Right atrium auricular region (tissue), 2 donors: Measurements from ENCODE around the gene BASP1. TPM values are rescaled to one million over a fixed set of nuclear protein-coding genes. Genes with fewer than 3 reads are reported as not detected.

ENCODE experiments used
- DNase-seq: peaks from one replicate; pipeline ENCODE4 v3.0.0-alpha.2; 2019; ENCODE audit warnings: low spot score
- H3K27ac ChIP-seq, 2 donors: fragments of 200-600 bp; sonication (generic); 1 replicate in 1 of 2; 2 replicates in 1 of 2; pipeline ENCODE4 v1.5.1; 2016 to 2019
- H3K27me3 ChIP-seq, 2 donors: fragments of 200-600 bp; sonication (generic); one replicate each; pipeline versions ENCODE4 v1.5.1 to v1.6.0; 2017 to 2019
- H3K36me3 ChIP-seq: fragments of 200-600 bp; sonication (generic); one replicate; pipeline ENCODE4 v1.5.1; 2016
- H3K4me1 ChIP-seq, 2 donors: fragments of 200-600 bp; sonication (generic); one replicate each; pipeline versions ENCODE4 v1.5.1 to v1.6.0; 2017 to 2019
- H3K4me3 ChIP-seq, 2 donors: fragments of 200-600 bp; sonication (generic); 1 replicate in 1 of 2; 2 replicates in 1 of 2; pipeline ENCODE4 v1.5.1; 2017 to 2019; ENCODE audit warnings: mild to moderate bottlenecking in 1 of 2, moderate library complexity in 1 of 2
- H3K9me3 ChIP-seq, 2 donors: fragments of 200-600 bp; sonication (generic); one replicate each; pipeline ENCODE4 v1.5.1; 2019
- CTCF ChIP-seq, 2 donors: fragments of 200-600 bp; sonication (generic); IDR thresholded peaks; one replicate each; pipeline ENCODE4 v1.5.1; 2019; ENCODE audit warnings: antibody characterized with exemption in 2 of 2
- total RNA-seq, 2 donors: library from RNA; depleted of rRNA; stranded (reverse); fragments of >200 nt; gene quantifications; one replicate each; pipeline ENCODE4 v1.1.0, GENCODE V29; 2016

The BASP1 gene
- total RNA-seq, 2 donors from 2014 or later = 8.3 to 18.4 TPM

- H3K27me3 ChIP-seq = no peaks in the 10 kb centered on the region
- no peak for TF ChIP-seq CTCF (IDR thresholded peaks at IDR 0.05)
- H3K4me1 ChIP-seq = peaks cover 0 to under 1% of the 10 kb centered on the region in 2 donors
- no peaks in the 10 kb centered on the region for H3K36me3 ChIP-seq
- H3K9me3 ChIP-seq = no peaks in the 10 kb centered on the region
- no peak overlapping the region for H3K27ac ChIP-seq
- no peak overlapping the region for H3K4me3 ChIP-seq
- DNase-seq = no peak
These were observed 32.8 kb upstream of the BASP1 start for GRCh38 chr5:17184588-17184987.

DNA sequence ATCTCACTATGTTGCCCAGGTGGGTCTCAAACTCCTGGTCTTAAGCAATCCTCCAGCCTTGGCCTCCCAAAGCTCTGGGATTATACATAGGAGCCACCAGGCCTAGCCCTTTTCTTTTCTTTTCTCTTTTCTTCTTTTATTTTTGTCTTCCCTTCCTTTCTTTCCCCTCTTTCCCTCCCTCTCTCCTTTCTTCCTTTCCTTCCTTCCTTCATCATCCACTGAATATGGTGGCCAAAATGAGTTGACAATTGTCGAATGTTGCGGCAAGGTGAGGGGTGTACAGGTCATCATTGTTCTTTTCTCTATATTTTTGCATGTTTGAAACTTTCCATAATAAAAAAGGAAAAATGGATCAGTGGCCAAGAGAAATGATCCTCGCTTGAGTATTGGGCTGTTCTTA, 32.1 kb upstream of the BASP1 start:
- no peaks in the 10 kb centered on the region for H3K9me3 ChIP-seq
- no peak overlapping the region for H3K27ac ChIP-seq
- H3K36me3 ChIP-seq = no peaks in the 10 kb centered on the region
- no peak for TF ChIP-seq CTCF (IDR thresholded peaks at IDR 0.05)
- H3K27me3 ChIP-seq = no peaks in the 10 kb centered on the region
- no peak for DNase-seq
- H3K4me1 ChIP-seq = peaks cover 0 to 8% of the 10 kb centered on the region in 2 donors
- H3K4me3 ChIP-seq = no peak overlapping the region

DNA sequence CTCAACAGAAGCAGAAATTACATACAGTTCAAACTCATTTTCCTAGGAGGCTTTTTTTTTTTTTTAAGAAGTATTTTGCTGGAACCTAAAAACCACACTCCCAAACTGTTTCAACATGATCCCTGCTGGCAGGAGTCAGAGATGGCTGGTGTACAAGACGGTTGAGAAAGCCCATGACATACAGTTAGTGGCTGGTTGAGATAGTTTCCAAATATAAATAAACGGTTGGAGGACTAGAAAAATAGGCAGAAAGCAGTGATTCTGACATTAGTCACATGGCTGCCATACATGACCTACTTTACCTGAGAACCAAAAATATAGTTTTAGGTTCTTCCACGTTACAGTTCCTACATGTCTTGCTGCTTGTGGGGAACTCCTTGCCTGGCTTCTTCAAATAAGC, 31.7 kb upstream of the BASP1 start:
- Histone ChIP-seq H3K27ac (no peak overlapping the region), H3K27me3 (no peaks in the 10 kb centered on the region), H3K4me3 (no peak overlapping the region), H3K36me3 (no peaks in the 10 kb centered on the region), H3K4me1 (peaks cover 0 to 11% of the 10 kb centered on the region in 2 donors), H3K9me3 (no peaks in the 10 kb centered on the region)
- DNase-seq = peak; percentile 74
- no peak for TF ChIP-seq CTCF (IDR thresholded peaks at IDR 0.05)

DNA sequence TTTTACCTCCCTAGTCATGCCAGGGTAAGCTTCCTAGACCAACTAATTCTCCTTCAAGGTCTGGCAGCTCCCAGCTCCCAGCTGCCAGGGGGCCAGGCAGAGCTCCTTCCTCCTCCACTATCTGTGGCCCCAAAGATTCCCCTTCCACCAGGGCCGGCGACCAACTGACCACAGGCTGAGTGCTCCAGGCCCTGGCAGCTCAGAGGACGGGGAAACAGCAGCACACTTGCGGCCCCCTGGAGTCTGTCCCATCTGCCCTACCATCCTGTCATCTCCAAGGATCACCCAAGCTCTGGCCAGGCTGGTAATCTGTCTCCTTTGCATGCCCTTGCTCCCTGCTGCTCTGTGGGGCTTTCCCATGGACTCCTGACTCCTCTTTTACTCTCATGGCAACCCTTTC, 31.2 kb upstream of the BASP1 start:
- H3K27me3 ChIP-seq = no peaks in the 10 kb centered on the region
- no peak overlapping the region for H3K27ac ChIP-seq
- TF ChIP-seq CTCF (IDR thresholded peaks at IDR 0.05) = no peak
- no peak overlapping the region for H3K4me3 ChIP-seq
- H3K4me1 ChIP-seq = peaks cover 0 to 11% of the 10 kb centered on the region in 2 donors
- no peaks in the 10 kb centered on the region for H3K9me3 ChIP-seq
- DNase-seq = no peak
- no peaks in the 10 kb centered on the region for H3K36me3 ChIP-seq

DNA sequence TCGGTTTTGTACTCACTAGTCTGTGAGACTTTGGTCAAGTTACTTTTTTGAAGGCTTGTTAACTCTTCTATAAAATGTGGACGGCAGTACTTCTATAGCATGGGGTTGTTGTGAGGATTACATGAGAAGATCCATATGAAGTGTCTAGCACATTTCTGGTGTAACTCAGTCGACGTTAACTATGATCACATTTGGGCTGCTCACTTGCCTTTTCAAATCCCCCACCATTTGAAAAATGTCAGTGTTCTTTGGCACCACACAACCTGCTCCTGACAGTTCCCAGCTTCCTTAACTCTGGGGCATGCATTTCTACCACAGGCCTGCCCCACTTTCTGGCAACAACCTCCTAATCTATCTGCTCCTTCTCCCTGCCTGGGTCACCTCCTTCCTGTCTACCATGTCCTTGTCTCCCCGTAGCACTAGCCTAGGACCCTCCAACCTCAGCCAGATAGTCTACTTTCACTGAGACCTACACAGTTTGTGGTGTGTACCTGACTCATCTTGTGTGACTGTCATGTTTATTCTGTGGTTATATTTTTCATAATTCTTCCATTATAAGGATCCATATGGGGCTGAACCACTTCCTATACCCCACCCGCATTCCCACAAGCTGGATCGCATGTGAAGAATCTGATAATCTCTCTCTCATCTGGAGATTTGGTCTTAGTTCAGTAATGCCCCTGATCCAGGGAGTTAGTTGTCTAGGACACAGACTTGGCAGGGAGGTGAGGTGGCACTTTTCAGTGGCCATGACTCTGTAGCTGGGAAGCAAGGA, 30.2 kb upstream of the BASP1 start:
- Histone ChIP-seq H3K4me3 (no peak overlapping the region), H3K9me3 (no peaks in the 10 kb centered on the region), H3K27me3 (no peaks in the 10 kb centered on the region), H3K4me1 (peaks cover 0 to 11% of the 10 kb centered on the region in 2 donors), H3K36me3 (no peaks in the 10 kb centered on the region), H3K27ac (no peak overlapping the region)
- no peak for DNase-seq
- TF ChIP-seq CTCF (IDR thresholded peaks at IDR 0.05) = no peak

- no peak overlapping the region for H3K27ac ChIP-seq
- H3K27me3 ChIP-seq = no peaks in the 10 kb centered on the region
- TF ChIP-seq CTCF (IDR thresholded peaks at IDR 0.05) = no peak
- peaks cover 0 to 11% of the 10 kb centered on the region in 2 donors for H3K4me1 ChIP-seq
- H3K9me3 ChIP-seq = no peaks in the 10 kb centered on the region
- H3K36me3 ChIP-seq = no peaks in the 10 kb centered on the region
- DNase-seq = no peak
- H3K4me3 ChIP-seq = no peak overlapping the region
These were observed 29.7 kb upstream of the BASP1 start for GRCh38 chr5:17187786-17188170.
